Gastroesophageal sphincter (tissue), 4 donors: ENCODE measurements around the gene PRRG3. TPM values are rescaled to one million over a fixed set of nuclear protein-coding genes. Genes with fewer than 3 reads are reported as not detected.

Experiments
- ATAC-seq: fragments of 150-250 bp; one replicate; pipeline ENCODE4 v1.9.1; 2016; ENCODE audit warnings: mild to moderate bottlenecking, moderate library complexity
- H3K27ac ChIP-seq, 4 donors: fragments of 200-600 bp; sonication (generic) in 3 of 4; 1 replicate in 3 of 4; 2 replicates in 1 of 4; pipeline ENCODE4 v1.5.1; 2016 to 2019
- H3K27me3 ChIP-seq: fragments of 200-600 bp; sonication (generic); one replicate; pipeline ENCODE4 v1.5.1; 2019
- H3K36me3 ChIP-seq, 2 donors: fragments of 200-600 bp; sonication (generic); one replicate each; pipeline ENCODE4 v1.5.1; 2019; ENCODE audit warnings: control low read depth in 1 of 2
- H3K4me1 ChIP-seq, 3 donors: fragments of 200-600 bp; sonication (generic); 1 replicate in 2 of 3; 2 replicates in 1 of 3; pipeline ENCODE4 v1.5.1; 2016 to 2019; ENCODE audit warnings: control low read depth in 2 of 3
- H3K4me3 ChIP-seq, 2 donors: fragments of 200-600 bp; sonication (generic); one replicate each; pipeline ENCODE4 v1.5.1; 2019; ENCODE audit warnings: mild to moderate bottlenecking in 1 of 2, moderate library complexity in 1 of 2
- H3K9me3 ChIP-seq, 3 donors: fragments of 200-600 bp; sonication (generic); one replicate each; pipeline ENCODE4 v1.5.1; 2017 to 2019; ENCODE audit warnings: control low read depth in 2 of 3
- EP300 ChIP-seq: sonication (generic); formaldehyde crosslinking; IDR thresholded peaks from one replicate; pipeline ENCODE4 v1.6.1; 2017; ENCODE audit warnings: antibody characterized with exemption, mild to moderate bottlenecking
- POLR2A ChIP-seq, 2 donors: fragments of 450-650 bp; IDR thresholded peaks; one replicate each; pipeline ENCODE4 v1.6.1; 2017; ENCODE audit warnings: antibody characterized with exemption in 2 of 2, mild to moderate bottlenecking in 2 of 2, moderate library complexity in 1 of 2
- POLR2AphosphoS5 ChIP-seq: sonication (generic); formaldehyde crosslinking; IDR thresholded peaks from one replicate; pipeline ENCODE4 v1.6.1; 2017; ENCODE audit warnings: antibody characterized with exemption
- WGBS, 2 donors: methylation state at CpG; one replicate each; pipeline ENCODE4 v1.1.5; 2018; ENCODE audit warnings: low coverage in 1 of 2; 5-methylcytosine and 5-hydroxymethylcytosine counted together
- total RNA-seq, 4 donors: library from RNA; depleted of rRNA; stranded (reverse); fragments of >200 nt; gene quantifications; one replicate each; pipeline ENCODE4 v1.1.0, GENCODE V29; 2016
- TF ChIP-seq, protein P1 (sequence below), 4 experiments: fragments of 200-600 bp in 2 of 4; fragments of 450-650 bp in 2 of 4; sonication (generic) in 1 of 4; IDR thresholded peaks; one replicate each; pipeline ENCODE4 v1.5.1; 2017 to 2019; ENCODE audit warnings: antibody characterized with exemption in 4 of 4, mild to moderate bottlenecking in 2 of 4, moderate library complexity in 2 of 4

Gene PRRG3
- total RNA-seq, 4 donors from 2014 or later: 0.47 to 1.3 (median 0.71) TPM

DNA sequence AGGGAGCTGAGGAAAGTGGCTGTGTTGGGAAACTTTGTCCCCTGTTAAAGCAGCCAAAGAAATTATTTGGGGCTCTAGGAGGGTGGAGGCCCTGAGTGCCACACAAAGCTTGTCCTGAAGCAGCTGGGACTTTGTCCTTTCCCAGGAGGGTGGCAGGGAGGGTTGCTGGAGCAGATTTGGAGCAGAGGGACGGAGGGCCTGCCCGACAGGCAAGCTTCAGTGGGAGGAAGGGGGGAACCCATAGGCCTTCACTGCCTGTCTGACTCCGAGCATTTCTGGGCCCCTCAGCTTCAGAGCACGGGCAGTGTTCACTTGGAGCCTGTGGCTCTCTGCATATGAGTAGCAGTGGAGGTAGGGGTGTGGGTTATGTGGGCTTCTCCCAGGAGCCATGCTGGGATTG lies 32.1 kb downstream of the PRRG3 start:
- H3K4me3 ChIP-seq: no peak overlapping the region
- no peaks in the 10 kb centered on the region for H3K9me3 ChIP-seq
- no peaks in the 10 kb centered on the region for H3K27me3 ChIP-seq
- no peak for ATAC-seq
- H3K4me1 ChIP-seq: no peaks in the 10 kb centered on the region
- no peak overlapping the region for H3K27ac ChIP-seq
- TF ChIP-seq, protein P1, sequence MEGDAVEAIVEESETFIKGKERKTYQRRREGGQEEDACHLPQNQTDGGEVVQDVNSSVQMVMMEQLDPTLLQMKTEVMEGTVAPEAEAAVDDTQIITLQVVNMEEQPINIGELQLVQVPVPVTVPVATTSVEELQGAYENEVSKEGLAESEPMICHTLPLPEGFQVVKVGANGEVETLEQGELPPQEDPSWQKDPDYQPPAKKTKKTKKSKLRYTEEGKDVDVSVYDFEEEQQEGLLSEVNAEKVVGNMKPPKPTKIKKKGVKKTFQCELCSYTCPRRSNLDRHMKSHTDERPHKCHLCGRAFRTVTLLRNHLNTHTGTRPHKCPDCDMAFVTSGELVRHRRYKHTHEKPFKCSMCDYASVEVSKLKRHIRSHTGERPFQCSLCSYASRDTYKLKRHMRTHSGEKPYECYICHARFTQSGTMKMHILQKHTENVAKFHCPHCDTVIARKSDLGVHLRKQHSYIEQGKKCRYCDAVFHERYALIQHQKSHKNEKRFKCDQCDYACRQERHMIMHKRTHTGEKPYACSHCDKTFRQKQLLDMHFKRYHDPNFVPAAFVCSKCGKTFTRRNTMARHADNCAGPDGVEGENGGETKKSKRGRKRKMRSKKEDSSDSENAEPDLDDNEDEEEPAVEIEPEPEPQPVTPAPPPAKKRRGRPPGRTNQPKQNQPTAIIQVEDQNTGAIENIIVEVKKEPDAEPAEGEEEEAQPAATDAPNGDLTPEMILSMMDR (IDR thresholded peaks at IDR 0.05): no peak
- TF ChIP-seq POLR2A (IDR thresholded peaks at IDR 0.05): no peak
- TF ChIP-seq EP300: no peak
- no peak for TF ChIP-seq POLR2AphosphoS5
- no CpG with 5 or more reads among the region's 4 CpGs for WGBS, 2 donors
- no peaks in the 10 kb centered on the region for H3K36me3 ChIP-seq

DNA sequence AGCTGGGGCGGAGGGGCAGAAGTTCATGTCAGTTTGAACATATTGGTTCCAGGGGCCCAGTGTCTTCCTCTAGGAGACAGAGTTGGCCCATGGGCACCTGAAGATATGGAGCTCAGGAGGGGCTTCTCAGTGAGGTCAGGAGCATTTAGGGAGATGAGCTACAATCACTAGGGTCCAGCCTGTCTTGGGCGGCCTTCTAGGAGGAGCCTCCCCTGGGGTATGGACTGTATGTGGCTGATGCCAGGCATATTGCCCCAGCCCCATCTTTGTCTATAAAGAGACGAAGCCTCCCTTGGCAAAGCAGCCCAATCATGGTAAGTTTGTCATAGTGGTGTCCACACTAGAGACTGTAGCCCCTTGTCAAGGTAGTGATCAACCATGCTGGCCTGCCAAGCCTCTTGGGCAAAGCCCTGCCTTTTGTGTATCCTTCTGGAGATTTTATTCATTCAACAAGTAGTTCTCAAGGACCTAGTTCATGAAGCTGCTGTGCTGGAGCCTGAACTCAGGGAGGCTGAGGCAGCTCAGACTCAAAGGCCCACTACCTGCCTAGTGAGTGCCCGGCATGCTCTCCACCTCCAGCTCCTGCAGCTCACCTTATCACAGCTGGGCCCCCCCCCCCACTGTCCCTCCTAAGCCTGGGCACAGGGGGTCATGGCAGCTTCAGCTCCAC lies 33.9 kb downstream of the PRRG3 start:
- H3K4me1 ChIP-seq: no peaks in the 10 kb centered on the region
- H3K4me3 ChIP-seq: no peak overlapping the region
- H3K9me3 ChIP-seq: no peaks in the 10 kb centered on the region
- TF ChIP-seq, protein P1 (IDR thresholded peaks at IDR 0.05): no peak
- TF ChIP-seq POLR2AphosphoS5 (no peak), EP300 (no peak), POLR2A (IDR thresholded peaks at IDR 0.05) (no peak)
- ATAC-seq: no peak
- H3K27me3 ChIP-seq: no peaks in the 10 kb centered on the region
- no peaks in the 10 kb centered on the region for H3K36me3 ChIP-seq
- no peak overlapping the region for H3K27ac ChIP-seq
- 83 to 100% methylated on average over 1 of the region's 4 CpGs for WGBS, 2 donors

DNA sequence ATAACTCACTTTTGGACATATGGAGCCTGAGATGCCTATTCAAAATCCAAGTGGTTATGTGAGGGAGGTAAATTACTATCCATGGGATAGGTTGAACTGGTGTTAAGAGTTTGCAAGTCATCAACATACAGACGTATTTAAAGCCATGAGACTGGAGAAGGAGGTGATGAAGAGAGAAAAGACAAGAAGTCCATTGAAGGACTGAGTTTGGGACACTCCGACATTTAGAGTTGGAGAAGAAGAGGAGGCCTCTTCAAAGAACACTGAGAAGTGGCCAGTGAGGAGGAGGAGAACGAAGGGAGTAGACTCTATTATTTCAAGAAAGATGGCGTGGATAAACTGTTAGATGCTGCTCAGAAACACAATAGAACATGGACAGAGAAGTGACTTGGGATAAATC lies 39.2 kb downstream of the PRRG3 start, which contains the start of gene CNGA2:
CNGA2 (plus strand) TSS at position 301 of the 400 bp plus-strand sequence. CDS start 3,738 bp downstream, outside the sequence.
- Histone ChIP-seq H3K9me3 (no peaks in the 10 kb centered on the region), H3K36me3 (no peaks in the 10 kb centered on the region), H3K4me3 (no peak within 1 kb of the TSS), H3K27me3 (no peaks in the 10 kb centered on the region), H3K4me1 (no peaks in the 10 kb centered on the region), H3K27ac (no peak within 1 kb of the TSS)
- WGBS, 2 donors: 69 to 79% methylated on average over 4 of the region's 4 CpGs
- no peak for ATAC-seq
- TF ChIP-seq POLR2AphosphoS5: no peak
- TF ChIP-seq, protein P1 (IDR thresholded peaks at IDR 0.05): no peak
- no peak for TF ChIP-seq POLR2A (IDR thresholded peaks at IDR 0.05)
- TF ChIP-seq EP300: no peak

- WGBS, 2 donors: 48 to 64% methylated on average over 2 of the region's 2 CpGs
- no peak for ATAC-seq
- no peak overlapping the region for H3K4me3 ChIP-seq
These were observed 40.0 kb downstream of the PRRG3 start for GRCh38 chrX:151735219-151735618.

More at GRCh38 chrX:151735219-151735618, 40.0 kb downstream of the PRRG3 start:
- H3K4me1 ChIP-seq: no peaks in the 10 kb centered on the region
- no peaks in the 10 kb centered on the region for H3K9me3 ChIP-seq
- no peaks in the 10 kb centered on the region for H3K36me3 ChIP-seq
- no peak for TF ChIP-seq POLR2AphosphoS5
- TF ChIP-seq POLR2A (IDR thresholded peaks at IDR 0.05): no peak
- no peak for TF ChIP-seq EP300
- TF ChIP-seq, protein P1 (IDR thresholded peaks at IDR 0.05): no peak
- no peak overlapping the region for H3K27ac ChIP-seq
- H3K27me3 ChIP-seq: no peaks in the 10 kb centered on the region
